CD4-positive, alpha-beta T cell treated with Interleukin-4 for 4 hours (primary cell): Measurements from ENCODE around the gene VRK1.
"Not testable (repeated sequence)": the region's sequence is repeated elsewhere in the genome, so short reads cannot be mapped to it uniquely, and the experiment has no call there.

ENCODE experiments used
- DNase-seq: peaks from one replicate; pipeline ENCODE4 v3.0.0-alpha.2; 2020

Gene VRK1

DNA sequence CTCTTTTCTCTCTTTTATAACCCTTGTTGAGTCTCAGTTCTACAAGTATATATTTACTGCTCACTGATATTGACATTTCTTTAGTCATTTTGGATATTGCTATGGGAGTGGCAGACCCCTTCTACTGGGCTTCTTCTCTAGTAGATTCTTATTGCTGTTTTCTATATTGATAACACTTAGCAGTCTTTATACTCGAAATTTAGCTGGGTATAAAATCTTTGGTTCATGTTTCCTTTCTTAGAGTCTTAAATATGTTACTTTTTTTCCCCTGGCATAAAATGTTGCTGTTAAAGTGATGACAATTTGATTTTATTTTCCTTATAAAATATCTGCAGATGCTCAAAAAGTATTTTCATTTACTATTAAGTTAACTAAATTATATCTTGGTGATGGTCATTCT, 32.6 kb downstream of the VRK1 start:
- no peak for DNase-seq

DNA sequence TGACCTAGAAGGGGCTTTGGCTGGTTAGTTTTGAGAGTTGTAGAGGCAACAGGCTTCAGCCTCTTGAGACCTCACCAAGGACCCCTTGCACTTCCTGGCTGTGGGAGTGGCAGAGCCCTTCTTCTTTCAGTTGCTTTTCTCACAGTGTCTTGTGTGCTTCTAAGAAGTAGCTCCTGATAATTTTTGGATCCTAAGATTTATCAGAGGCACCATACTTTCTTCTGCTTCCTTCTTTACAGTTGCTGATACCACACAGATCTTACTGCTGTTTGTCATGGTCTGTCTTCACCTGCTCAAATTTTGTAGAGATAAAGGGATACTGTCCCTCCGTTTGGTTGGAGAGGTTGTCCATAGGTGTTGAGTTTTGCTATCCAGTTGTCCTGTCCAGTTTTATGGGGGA, 33.8 kb downstream of the VRK1 start:
- DNase-seq = no peak

DNA sequence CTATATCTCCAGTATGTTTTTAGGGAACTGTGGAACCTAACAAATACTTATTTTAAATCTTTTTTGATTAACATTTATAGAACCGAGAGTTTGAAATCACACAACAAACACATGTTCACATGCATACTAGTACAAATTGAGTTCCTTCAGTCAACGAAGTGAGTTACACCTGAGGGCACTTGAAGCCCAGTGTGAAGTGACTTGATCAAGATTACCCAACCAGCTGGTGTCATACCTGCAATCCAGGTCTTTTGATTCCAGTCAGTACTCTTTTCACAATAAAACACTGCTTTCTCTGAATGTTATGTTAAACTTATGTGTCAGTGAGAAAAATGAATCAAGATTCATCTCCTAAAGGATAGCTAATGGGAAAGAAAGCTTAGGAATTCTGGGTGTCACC, 35.2 kb downstream of the VRK1 start:
- no peak for DNase-seq

DNA sequence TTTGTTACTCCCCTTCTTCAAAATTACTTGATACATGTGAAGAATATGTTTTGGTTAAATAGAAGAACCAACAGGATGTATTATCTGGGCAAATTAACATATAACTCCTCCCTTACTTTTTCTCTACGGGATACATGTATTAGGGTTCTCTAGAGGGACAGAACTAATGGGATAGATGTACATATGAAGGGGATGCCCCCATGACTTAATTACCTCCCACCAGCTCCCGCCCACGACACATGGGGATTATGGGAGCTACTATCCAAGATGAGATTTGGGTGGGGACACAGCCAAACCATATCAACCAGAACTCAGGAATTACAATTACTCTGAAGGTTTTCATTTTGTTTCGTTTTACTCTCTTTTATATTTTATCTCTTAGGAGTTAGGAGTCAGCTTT, 41.3 kb downstream of the VRK1 start:
- DNase-seq = no peak

DNA sequence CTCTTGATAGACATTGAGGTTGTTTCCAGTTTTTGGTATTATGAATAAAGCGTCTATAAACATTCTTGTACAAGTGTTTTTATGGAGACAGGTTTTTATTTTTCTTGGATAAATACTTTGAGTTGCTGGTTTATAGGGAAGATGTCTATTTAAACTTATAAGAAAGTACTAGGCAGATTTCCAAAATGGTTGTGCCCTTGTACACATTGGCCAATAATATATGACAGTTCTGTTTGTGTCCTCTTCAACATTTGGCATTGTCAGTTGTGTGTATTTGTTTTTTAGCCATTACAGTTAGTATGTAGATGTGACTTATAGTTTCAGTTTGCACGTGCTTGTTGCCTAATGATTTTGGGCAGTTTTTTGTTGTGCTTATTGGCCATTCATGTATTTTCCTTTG, 42.1 kb downstream of the VRK1 start:
- DNase-seq = no peak

DNA sequence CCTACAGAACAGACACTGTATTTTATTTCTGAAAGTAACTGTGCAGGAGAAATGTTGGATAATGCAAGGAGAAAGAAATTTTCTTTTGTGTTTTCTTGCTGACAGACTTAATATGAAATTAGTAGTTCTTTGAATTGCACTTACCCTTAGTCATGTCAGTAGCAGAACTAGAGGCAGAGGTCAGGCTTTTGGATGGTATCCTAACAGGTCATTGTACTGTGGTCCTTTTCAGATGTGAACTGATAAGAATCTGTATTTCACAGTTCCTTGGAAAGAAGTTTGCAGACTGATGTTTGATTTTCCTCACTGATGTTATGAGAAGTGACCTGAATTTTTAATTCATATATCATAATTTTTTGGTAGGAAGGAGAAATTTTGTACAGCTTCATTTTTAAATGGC, 46.0 kb downstream of the VRK1 start:
- no peak for DNase-seq

DNA sequence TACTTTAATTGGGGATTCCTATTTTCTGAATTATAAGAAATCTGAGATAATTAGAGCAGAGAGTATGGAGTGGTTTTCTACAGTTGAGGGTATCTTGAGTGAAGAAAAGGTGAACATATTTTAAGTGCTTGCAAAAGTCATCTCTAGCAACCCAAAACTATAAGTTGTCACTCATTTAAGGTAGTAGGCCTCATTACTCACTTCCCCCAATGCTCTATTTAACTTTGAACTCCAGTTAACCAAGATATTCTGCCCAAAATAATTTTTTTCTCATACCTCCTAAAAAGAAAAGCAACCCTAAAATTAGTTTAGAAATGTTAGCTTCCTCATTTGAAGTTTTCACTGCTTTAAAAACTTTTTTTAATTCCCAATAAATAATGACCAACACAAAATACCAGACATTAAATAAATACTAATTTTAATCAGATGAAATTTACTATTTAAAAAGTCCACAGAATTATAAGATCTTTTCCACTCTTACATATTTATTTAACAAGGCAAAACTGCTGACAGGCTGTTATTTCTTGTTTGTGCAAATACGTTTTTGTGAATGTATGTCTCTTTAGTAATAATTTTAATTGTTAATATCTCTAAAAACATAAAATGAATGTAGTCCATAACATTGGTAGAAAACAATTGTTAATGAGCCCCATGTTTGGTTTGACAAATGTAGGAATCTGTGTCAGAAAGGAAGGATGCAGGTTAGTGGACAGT, 47.8 kb downstream of the VRK1 start:
- DNase-seq = no peak

DNA sequence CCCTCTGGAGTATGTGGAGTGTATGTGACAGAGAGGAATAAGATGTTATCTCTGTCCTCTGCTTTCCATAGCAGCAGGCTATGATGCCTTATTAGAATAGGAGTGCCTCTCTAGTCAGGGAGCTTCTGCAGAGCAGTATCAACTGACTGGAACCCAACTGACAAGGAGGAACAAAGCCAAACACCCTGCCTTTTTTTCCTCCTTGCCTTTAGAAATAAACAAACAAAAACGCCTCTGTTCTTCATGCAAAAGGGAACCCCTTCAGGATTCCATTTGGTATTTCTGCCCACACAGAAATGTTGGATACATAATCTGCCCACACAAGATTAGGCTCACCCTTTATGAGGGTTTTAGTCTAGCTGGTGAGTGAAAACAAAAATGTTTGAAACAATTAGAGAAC, 50.3 kb downstream of the VRK1 start:
- no peak for DNase-seq

DNA sequence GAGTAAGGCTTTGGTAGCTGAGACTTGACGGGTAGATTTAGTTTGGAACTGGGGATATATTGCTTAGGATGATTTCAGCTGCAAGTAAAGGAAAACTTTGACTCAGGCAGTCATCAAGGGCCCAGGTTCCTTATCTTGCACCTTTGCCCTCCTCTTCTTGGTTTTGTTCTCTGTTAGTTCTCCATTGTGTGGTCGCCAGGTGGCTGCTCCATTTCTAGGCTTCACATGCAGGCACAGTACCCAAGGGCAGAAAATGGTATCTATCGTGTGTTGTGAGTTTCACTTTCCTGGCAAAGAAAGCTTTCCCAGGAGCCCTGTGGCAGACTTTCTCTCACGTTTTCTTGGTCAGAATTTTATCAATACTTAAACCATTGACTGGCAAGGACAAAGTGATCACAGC, 50.8 kb downstream of the VRK1 start:
- no peak for DNase-seq

DNA sequence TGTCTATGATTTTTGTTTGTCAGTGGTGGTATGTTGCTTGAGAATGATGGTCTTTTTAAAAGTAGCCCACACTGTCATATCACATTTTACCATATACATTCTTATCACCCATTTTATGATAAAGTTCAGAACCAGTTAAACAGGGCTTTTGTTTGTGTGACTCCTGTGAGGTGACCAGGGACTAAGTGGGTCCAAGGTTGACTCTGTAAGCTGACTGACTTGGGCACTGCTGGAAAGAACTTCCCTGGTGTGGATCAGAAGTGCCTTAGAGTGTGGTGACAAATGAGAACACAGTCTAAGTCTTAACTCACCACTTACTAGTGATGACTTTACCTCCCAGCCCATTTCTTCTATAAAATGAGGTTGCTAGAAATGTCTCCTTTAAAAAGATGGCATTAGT, 52.6 kb downstream of the VRK1 start:
- DNase-seq = no peak

DNA sequence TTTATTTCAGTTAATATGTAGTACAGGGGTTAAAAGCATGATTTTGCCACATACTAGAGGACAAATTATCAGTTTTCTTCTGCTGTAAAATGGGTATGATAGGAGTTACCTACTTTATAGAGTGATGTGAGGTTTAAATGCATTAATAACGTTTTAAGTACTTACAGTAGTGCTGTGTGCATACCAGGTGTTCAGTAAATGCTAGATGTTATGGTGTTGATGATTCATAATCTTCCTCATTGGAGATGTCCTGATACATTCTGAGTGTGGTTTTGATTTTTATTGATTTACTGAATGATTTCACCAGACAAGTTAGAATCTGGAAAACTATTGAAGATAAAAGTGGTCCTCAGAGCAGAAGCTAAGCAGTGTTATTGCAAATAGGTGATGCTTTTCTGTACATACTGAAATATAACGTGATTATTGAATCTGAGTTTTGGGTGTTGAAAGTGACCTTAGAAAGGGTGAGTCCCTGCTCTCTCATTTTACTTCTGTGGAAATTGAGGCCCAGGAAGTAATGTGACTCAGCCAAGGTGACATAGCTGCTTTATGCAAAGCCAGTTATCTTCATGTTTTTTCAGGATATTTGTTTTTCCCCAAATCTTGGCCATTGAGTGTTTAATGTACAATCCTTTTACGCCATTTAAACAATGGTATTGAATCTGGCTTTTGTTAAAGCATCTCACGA, 54.7 kb downstream of the VRK1 start:
- DNase-seq = no peak

DNA sequence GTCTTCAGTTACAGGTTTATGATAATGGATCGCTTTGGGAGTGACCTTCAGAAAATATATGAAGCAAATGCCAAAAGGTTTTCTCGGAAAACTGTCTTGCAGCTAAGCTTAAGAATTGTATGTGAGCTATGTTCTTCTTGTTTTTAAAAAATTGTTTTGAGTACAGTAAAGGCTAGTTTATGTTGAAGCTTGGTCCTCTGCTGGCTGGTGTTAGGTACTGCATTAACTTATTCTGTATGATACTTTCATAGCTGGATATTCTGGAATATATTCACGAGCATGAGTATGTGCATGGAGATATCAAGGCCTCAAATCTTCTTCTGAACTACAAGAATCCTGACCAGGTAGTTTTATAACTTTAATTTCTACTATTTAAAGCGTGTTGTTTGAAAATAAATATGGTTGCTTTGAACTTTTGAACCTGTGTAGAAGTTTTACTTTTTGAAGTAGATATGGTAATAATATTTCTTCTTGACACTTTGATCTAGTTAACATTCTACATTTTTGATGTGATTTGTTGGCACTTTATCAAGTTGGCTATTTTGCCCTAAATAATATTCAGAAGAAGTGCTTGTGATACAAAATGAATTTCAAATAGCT, 55.7 kb downstream of the VRK1 start:
- peak; percentile 27 for DNase-seq

DNA sequence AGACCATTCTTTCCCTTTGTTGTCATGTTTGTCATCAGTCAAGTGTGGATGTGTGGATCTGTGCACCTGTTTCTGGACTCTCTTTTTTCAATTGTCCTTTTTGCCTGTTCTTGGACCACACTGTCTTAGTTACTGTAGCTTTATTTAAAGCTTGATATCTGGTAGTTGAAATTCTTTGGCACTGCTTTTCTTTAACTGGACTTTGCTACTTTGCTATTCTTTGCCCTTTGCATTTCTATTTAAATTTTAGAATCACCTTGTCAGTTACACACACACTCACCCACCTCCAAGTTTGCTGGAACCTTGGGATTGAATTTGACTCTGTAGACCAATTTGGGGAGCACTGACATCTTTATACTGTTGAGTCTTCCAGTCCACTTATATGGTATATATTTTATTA, 61.5 kb downstream of the VRK1 start:
- DNase-seq = no peak

DNA sequence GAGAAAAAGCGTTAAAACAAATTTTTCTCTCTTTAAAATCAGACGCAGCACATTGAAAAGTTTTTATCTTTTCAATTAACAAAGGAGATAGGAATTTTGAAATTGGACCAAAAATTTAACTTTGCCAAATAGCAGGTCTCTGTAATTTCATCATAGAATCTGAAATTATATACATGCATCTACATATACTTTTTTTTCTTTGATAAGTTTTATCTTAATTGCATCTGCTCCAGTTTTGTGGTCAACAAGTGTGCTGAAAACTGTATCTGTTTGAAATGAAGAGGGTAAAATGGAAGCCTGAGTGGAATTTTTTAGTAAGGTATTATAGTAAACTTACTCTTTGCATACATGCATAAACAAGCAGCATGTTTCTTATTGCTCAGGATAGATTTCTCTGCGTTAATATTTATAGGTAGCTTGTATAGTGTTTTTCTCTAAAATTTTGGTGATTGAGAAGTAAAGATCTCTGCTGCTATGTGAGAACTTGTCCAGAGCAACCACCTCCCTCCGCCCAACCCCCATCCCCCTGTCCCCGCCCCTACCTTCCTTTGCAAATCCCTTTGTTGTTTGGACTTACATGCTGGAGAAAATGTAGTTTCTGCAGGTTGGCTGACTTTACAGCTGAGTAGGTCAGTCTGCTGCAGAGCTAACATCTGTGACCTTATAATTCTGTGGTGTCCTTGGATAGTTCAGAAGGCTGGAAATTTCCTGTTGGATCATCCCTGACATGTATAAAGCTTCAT, 64.6 kb downstream of the VRK1 start:
- no peak for DNase-seq

DNA sequence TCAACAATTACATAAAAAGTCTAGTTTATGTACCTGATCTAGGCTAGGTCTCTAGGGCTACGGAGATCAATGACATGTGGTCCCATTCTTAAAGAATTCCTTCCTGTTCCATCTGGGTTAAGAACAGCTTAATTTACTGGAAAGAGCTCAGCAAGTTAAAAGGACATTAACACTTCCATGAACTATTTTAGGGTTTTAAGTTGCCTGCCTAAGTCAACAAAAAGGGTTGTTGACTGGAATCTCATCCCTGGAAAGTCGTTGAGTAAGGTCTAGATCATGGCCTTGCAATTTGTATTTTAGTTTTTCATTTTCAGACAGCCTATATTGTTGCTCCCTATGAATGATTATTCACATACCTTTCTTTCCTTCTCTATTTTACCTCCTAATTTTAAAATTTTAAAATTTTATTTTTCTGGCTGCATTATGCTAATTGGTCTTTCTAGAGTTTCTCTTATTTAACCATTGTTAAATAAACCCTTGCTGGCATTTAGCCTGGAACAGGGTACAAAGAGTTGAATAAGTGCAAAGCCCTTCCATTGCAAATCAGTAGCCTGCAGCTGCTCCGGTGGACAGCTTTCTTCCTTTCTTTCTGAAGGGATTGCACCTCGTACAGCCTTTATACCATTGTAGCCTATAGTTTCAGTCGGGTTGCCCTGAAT, 66.3 kb downstream of the VRK1 start:
- DNase-seq = no peak

DNA sequence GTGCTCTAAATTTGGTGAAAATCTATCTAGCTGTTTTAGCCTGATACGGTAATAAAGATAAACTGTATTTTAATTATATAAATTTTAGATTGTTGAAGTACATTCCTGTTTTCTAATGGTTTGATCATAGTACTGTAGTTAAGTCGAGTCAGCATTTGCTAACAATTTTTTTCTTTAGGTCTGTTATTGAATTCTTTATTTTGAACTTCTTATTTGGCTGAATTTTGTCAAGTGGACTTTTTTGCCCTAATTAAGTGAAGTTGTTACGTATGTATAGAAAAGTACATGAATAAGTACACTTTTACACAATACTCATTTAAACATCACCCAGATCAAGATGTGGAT, 66.8 kb downstream of the VRK1 start:
- no peak for DNase-seq

DNA sequence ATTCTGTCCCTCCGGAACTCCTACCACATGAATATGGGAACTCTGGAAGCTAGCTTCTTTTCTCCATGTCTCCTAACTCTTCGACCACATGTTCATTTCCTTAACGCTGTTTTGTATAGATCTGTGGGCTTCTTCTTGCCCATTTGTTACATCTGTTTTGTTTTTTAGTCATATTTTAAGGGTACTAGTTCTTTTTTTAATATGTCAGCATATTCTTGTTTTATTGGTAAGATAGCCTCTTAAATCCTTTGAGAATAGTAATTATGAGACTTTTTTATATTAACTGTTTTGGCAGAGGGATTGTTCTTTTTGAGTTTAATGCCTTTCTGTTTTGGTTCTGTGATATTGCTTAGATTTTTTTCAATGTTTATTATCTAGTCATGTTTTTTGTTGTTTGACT, 70.5 kb downstream of the VRK1 start:
- DNase-seq = no peak

DNA sequence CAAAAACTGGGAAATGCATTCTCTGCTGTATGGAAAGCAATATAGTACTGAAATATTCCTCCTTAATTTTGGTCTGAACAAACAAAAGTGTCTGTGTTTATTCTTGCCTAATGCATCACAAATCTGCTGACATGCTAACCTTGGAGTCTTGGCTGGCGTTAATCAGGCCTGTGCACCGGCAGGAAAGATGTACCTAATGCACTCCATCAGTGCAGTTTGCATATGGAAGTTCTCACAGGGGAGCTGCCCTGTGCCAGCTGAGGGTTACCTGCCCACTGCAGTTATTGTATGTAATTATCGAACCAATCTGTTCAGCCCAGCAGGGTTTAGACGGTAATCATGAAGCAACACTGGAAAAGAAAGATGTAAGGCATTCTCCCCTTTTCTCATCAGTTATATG, 76.9 kb downstream of the VRK1 start:
- DNase-seq = no peak

DNA sequence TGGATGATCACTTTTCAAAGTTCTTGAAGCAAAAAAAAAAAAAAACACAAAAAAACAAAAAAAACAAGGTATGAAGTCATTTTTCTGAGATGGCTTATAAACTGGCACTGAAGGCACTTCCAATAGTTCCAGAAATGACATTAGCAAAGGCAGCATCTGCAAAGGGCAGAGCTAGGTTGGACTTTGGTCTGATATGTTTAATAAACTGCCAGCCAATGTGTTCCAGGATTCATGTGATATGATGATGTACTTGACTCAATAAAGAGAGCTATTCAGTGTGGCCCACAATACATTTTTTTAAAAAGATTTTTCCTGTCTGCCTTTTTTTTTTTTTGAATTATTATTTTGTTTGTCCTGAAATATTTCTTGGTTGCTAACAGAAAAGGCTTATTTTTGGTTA, 79.6 kb downstream of the VRK1 start:
- no peak for DNase-seq

DNA sequence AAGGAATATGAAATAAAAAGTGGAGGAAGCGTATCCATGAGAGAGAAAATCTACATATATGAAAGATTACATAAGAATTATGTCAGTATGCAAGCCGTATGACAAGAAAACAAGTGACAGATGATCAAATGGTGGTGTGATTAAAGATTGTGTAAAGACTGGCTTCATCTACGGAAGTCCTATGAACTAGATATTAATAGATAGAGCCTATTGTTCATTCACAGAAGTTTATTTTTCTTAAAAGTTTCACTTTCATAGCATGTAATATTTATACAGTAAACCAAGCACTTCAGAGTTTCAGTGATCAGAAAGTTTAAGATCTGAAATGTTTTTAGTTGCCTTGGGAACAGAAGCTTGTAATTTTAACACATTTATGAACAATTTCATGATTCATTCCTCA, 84.5 kb downstream of the VRK1 start:
- DNase-seq = no peak

DNA sequence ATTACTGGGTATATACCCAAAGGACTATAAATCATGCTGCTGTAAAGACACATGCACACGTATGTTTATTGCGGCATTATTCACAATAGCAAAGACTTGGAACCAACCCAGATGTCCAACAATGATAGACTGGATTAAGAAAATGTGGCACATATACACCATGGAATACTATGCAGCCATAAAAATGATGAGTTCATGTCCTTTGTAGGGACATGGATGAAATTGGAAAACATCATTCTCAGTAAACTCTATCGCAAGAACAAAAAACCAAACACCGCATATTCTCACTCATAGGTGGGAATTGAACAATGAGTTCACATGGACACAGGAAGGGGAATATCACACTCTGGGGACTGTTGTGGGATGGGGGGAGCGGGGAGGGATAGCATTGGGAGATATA, 86.8 kb downstream of the VRK1 start:
- DNase-seq = not testable (repeated sequence)

DNA sequence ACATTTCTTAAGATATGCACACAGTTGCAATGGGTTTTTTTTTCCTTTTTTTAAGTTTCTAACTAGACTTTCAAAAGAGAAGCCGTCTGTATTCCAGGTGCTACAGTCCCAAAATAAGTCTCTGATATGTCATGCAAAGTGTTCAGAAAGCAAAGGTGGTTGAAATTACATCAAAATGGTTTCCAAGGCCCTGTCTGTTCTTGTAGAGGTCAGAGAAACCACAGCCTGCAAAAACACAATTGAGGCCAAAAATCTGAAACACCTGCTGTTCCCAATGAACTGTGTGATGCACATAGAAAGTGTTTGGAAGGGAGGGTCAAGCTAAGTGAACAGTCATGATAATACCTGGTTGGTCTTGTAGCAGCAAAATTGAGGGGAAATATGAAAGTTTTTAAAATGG, 91.0 kb downstream of the VRK1 start:
- no peak for DNase-seq

DNA sequence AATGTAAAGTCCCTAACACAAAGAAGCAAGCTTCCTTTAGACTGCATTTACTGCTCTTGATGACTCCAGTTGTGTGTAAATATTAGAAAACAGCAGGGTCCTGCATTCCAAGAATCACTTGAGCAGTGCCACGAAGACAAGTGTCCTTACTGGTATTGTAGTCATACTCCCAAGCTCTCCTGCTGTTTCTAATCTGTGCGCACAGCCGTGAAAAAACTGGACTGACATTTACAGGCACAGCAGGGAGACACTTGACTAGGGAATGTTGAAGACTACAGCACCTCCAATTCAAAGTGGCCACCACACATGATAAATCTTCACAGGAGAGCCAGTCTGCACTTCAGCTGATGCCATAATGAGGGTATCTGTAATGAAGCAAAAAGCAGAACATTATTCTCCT, 91.4 kb downstream of the VRK1 start:
- DNase-seq = no peak

DNA sequence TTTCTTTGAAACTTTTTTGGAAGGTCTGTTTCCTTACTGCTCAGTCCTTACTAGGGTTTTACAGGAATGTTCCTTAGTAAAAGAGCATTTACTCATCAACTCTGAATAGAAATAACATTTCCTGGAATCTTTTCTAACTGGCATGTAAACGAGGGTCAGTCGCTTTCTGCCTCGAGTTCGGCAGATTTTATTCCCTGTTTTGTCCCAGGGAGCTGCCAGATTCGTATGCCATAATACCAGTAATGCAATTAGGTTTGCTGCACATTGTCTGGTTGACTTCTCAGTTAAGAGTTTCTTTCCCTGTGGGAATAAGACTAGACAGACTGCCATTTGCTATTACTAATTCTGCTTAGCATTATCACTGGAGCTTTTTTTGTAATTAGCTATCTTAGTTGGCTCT, 91.9 kb downstream of the VRK1 start:
- DNase-seq = no peak
